MM.1S (cell line): ENCODE data around the gene MYRIP.

Experiments
- CTCF ChIP-seq: fragments of 300-600 bp; sonication (generic); IDR thresholded peaks from 2 replicates; pipeline ENCODE4 v1.5.1; 2016; ENCODE audit warnings: antibody characterized with exemption, low read length, mixed read lengths
- EZH2phosphoT487 ChIP-seq: fragments of 300-600 bp; sonication (generic); IDR thresholded peaks from 2 replicates; pipeline ENCODE4 v1.6.1; 2018; ENCODE audit warnings: antibody characterized with exemption, low read length

- TF ChIP-seq CTCF, result no peak
- TF ChIP-seq EZH2phosphoT487, result no peak
Observed at GRCh38 chr3:39961230-39961629, 151.8 kb downstream of the MYRIP start.
